HUES64 (cell line): ENCODE measurements around the gene CFAP251.

Experiments used
- H3K27ac ChIP-seq: 2 replicates; pipeline ENCODE4 v1.7.0; 2013; ENCODE audit warnings: low read depth, low read length, inconsistent platforms
- H3K27me3 ChIP-seq: 2 replicates; pipeline ENCODE4 v1.6.1; 2013; ENCODE audit warnings: mild to moderate bottlenecking, low read length; ENCODE audit not compliant: insufficient read depth
- H3K36me3 ChIP-seq: 2 replicates; pipeline ENCODE4 v1.6.1; 2013; ENCODE audit warnings: mild to moderate bottlenecking, low read length; ENCODE audit not compliant: insufficient read depth
- H3K4me1 ChIP-seq: 2 replicates; pipeline ENCODE4 v1.6.1; 2013; ENCODE audit warnings: mild to moderate bottlenecking, low read length, moderate library complexity; ENCODE audit not compliant: insufficient read depth
- H3K4me3 ChIP-seq: 2 replicates; pipeline ENCODE4 v1.5.1; 2013; ENCODE audit warnings: mild to moderate bottlenecking, low read length, moderate library complexity
- H3K9ac ChIP-seq: 2 replicates; pipeline ENCODE4 v1.6.1; 2013; ENCODE audit warnings: mild to moderate bottlenecking, low read depth, low read length
- H3K9me3 ChIP-seq: 2 replicates; pipeline ENCODE4 v1.6.1; 2013; ENCODE audit warnings: low read depth, low read length; ENCODE audit not compliant: insufficient read depth
- WGBS: fragments of 150-250, 120-280 bp; methylation state at CpG from one replicate; pipeline ENCODE4 v1.1.7; 2013; ENCODE audit warnings: missing lambda C conversion rate; 5-methylcytosine and 5-hydroxymethylcytosine counted together

The CFAP251 gene

GRCh38 chr12:122013791-122014590, 95.6 kb downstream of the CFAP251 start:
- Histone ChIP-seq H3K4me3 (no peak overlapping the region), H3K36me3 (no peaks in the 10 kb centered on the region), H3K27ac (no peak overlapping the region), H3K9ac (no peak overlapping the region), H3K27me3 (no peaks in the 10 kb centered on the region), H3K9me3 (no peaks in the 10 kb centered on the region), H3K4me1 (no peaks in the 10 kb centered on the region)
- WGBS = 92% methylated on average over 18 of the region's 19 CpGs

- no peak overlapping the region for H3K27ac ChIP-seq
- no peak overlapping the region for H3K9ac ChIP-seq
- WGBS = 96% methylated on average over 5 of the region's 5 CpGs
- H3K27me3 ChIP-seq = peaks cover 6% of the 10 kb centered on the region
- no peaks in the 10 kb centered on the region for H3K4me1 ChIP-seq
- no peak overlapping the region for H3K4me3 ChIP-seq
- no peaks in the 10 kb centered on the region for H3K36me3 ChIP-seq
- H3K9me3 ChIP-seq = no peaks in the 10 kb centered on the region
Observed at GRCh38 chr12:122014781-122015180, 96.4 kb downstream of the CFAP251 start.

- Histone ChIP-seq H3K9me3 (no peaks in the 10 kb centered on the region), H3K27ac (no peak overlapping the region), H3K36me3 (no peaks in the 10 kb centered on the region), H3K4me1 (peaks cover 10% of the 10 kb centered on the region), H3K27me3 (peaks cover 32% of the 10 kb centered on the region), H3K9ac (no peak overlapping the region), H3K4me3 (no peak overlapping the region)
Observed at GRCh38 chr12:122018457-122018856, 100.1 kb downstream of the CFAP251 start.

GRCh38 chr12:122018937-122019336, 100.5 kb downstream of the CFAP251 start:
- H3K4me3 ChIP-seq = no peak overlapping the region
- H3K27me3 ChIP-seq = peaks cover 34% of the 10 kb centered on the region
- no peak overlapping the region for H3K9ac ChIP-seq
- no peak overlapping the region for H3K27ac ChIP-seq
- H3K36me3 ChIP-seq = no peaks in the 10 kb centered on the region
- no peaks in the 10 kb centered on the region for H3K9me3 ChIP-seq
- WGBS = 85% methylated on average over 4 of the region's 4 CpGs
- H3K4me1 ChIP-seq = peaks cover 14% of the 10 kb centered on the region

- H3K27me3 ChIP-seq = peaks cover 34% of the 10 kb centered on the region
- 0 out of 2 replicates have a peak overlapping the region, but pooled peaks have one; percentile 76 for H3K9ac ChIP-seq
- H3K4me1 ChIP-seq = peaks cover 14% of the 10 kb centered on the region
- H3K4me3 ChIP-seq = peak overlapping the region; percentile 61
- WGBS = 74% methylated on average over 16 of the region's 16 CpGs
- H3K9me3 ChIP-seq = no peaks in the 10 kb centered on the region
- no peaks in the 10 kb centered on the region for H3K36me3 ChIP-seq
- no peak overlapping the region for H3K27ac ChIP-seq
Observed at GRCh38 chr12:122020795-122021192, 102.4 kb downstream of the CFAP251 start.

GRCh38 chr12:122021193-122021821, 102.9 kb downstream of the CFAP251 start:
- WGBS = 2% methylated on average over 57 of the region's 57 CpGs
- Histone ChIP-seq H3K4me1 (peaks cover 14% of the 10 kb centered on the region), H3K9ac (peak overlapping the region; percentile 76), H3K27me3 (peaks cover 34% of the 10 kb centered on the region), H3K4me3 (peak overlapping the region; percentile 61), H3K9me3 (no peaks in the 10 kb centered on the region), H3K27ac (no peak overlapping the region), H3K36me3 (no peaks in the 10 kb centered on the region)

GRCh38 chr12:122021822-122022392, 103.5 kb downstream of the CFAP251 start, which contains the start of gene BCL7A:
Gene BCL7A (plus strand): TSS chr12:122021884. CDS start chr12:122022092, 208 bp downstream.
- Histone ChIP-seq H3K4me1 (peaks cover 14% of the 10 kb centered on the region), H3K27ac (no peak within 1 kb of the TSS), H3K4me3 (peak within 1 kb of the TSS; percentile 61), H3K27me3 (peaks cover 34% of the 10 kb centered on the region), H3K36me3 (no peaks in the 10 kb centered on the region), H3K9me3 (no peaks in the 10 kb centered on the region), H3K9ac (peak within 1 kb of the TSS; percentile 76)
- WGBS = under 1% methylated on average over 83 of the region's 83 CpGs

GRCh38 chr12:122022393-122023338, 104.3 kb downstream of the CFAP251 start:
- H3K4me3 ChIP-seq = peak overlapping the region; percentile 61
- WGBS = under 1% methylated on average over 124 of the region's 124 CpGs

GRCh38 chr12:122023339-122024131, 105.1 kb downstream of the CFAP251 start:
- H3K9ac ChIP-seq = peak overlapping the region; percentile 76; the same call in 1 of the 2 replicates
- no peak overlapping the region for H3K27ac ChIP-seq
- H3K4me3 ChIP-seq = peak overlapping the region; percentile 61
- peaks cover 34% of the 10 kb centered on the region for H3K27me3 ChIP-seq
- peaks cover 14% of the 10 kb centered on the region for H3K4me1 ChIP-seq
- H3K9me3 ChIP-seq = no peaks in the 10 kb centered on the region
- 14% methylated on average over 43 of the region's 43 CpGs for WGBS
- H3K36me3 ChIP-seq = no peaks in the 10 kb centered on the region

More at GRCh38 chr12:122022393-122023338, 104.3 kb downstream of the CFAP251 start:
- Histone ChIP-seq H3K9ac (peak overlapping the region; percentile 76), H3K36me3 (no peaks in the 10 kb centered on the region), H3K9me3 (no peaks in the 10 kb centered on the region), H3K27ac (no peak overlapping the region), H3K4me1 (peaks cover 14% of the 10 kb centered on the region), H3K27me3 (peaks cover 34% of the 10 kb centered on the region)
